Activated T-cell treated with anti-CD3 and anti-CD28 coated beads, Interleukin-2, amount 50 U/mL, for 72 hours (primary cell): Measurements from ENCODE around the gene FFAR3. TPM values are rescaled to one million over a fixed set of nuclear protein-coding genes. Genes with fewer than 3 reads are reported as not detected.
A peak's percentile ranks its signal among the peaks of the same experiment; 100 is the strongest.
"Not testable (repeated sequence)": the region's sequence is repeated elsewhere in the genome, so short reads cannot be mapped to it uniquely, and the experiment has no call there.

ENCODE experiments used
- ATAC-seq, 2 donors: fragments of 150-1000 bp; cut with Tn5 transposase; replicated peaks in 1 of 2; 2 replicates each; pipeline ENCODE4 v1.10.0; 2021; ENCODE audit warnings: moderate library complexity in 2 of 2, mild to moderate bottlenecking in 1 of 2
- DNase-seq, 2 donors: peaks; one replicate each; pipeline ENCODE4 v3.0.0; 2021 to 2022; ENCODE audit warnings: mixed read lengths in 1 of 2
- H3K27ac Mint-ChIP-seq: one replicate; pipeline ENCODE4 v1.8.0; 2022; ENCODE audit warnings: mild to moderate bottlenecking, moderate library complexity, mixed read lengths
- H3K27me3 Mint-ChIP-seq: one replicate; pipeline ENCODE4 v1.8.0; 2022; ENCODE audit warnings: low read depth, mixed read lengths
- H3K36me3 Mint-ChIP-seq, 2 donors: one replicate each; pipeline ENCODE4 v1.8.0; 2022; ENCODE audit warnings: mixed read lengths in 2 of 2, mild to moderate bottlenecking in 1 of 2; ENCODE audit not compliant: insufficient read depth in 2 of 2
- H3K4me1 Mint-ChIP-seq: one replicate; pipeline ENCODE4 v1.8.0; 2022; ENCODE audit warnings: low read depth, mixed read lengths
- H3K4me3 Mint-ChIP-seq, 2 donors: one replicate each; pipeline ENCODE4 v1.8.0; 2022; ENCODE audit warnings: mild to moderate bottlenecking in 2 of 2, mixed read lengths in 2 of 2, moderate library complexity in 2 of 2
- H3K9me3 Mint-ChIP-seq, 2 donors: one replicate each; pipeline ENCODE4 v1.8.0; 2022; ENCODE audit warnings: mixed read lengths in 2 of 2
- total RNA-seq, 2 donors: library from RNA; stranded (reverse); gene quantifications; one replicate each; pipeline ENCODE4 v1.2.3, GENCODE V29; 2022

The FFAR3 gene
- total RNA-seq, 2 donors from 2014 or later = 6.6 to 8.8 TPM

DNA sequence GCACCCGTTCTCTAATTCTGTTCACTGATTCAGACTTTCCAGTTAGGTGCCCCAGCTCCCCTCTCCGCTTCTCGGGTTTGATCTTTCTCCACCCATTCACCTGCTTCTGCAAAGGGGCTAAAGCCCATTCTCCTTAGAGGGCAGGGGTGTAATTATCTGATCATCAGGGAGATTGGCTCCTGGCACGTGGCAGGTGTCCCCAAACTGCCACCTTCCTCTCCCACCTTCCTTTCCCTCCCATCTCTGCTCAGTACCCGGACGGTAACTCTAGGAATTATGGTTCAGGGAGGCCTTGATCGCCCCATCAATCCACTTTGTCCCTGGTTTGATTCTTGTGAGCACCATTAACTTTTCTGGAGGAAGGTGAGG is 10.3 kb upstream of the FFAR3 start:
- peak overlapping the region; percentile 90 to 92 for H3K4me3 Mint-ChIP-seq
- no peak for ATAC-seq

DNA sequence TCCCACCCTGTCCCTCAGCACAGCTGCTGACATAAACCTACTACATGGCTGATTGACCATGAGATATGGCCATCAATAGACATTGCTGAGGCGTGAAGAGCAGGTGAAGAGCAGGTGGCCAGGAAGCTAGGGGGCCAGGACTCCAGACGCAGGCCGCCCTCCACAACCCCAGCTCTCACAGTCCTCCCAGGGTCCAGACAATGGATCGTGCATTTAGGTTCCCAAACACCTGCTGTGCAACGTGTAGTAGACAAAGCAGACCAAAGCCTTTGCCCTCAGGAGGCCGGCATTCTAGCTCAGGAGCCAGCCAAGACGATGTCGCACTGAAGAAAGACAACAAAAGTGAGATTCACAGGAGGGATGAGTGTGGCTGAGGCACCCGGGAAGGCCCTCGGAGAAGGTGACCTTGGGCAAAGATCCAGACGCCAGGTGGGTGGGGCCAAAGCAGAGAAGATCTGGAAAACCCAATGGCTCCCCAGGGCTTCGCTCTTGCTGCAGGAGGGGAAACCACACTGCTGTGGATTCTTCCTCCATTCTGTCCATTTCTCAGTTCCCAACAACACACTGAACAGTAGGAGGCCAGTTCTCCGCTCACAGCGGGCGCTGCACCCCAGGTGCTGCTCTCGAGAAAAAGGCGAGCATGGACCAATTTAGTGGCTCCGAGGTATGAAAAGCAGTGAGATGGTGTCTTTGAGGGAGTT is 9.2 kb upstream of the FFAR3 start:
- H3K9me3 Mint-ChIP-seq = no peaks in the 10 kb centered on the region
- H3K36me3 Mint-ChIP-seq = no peaks in the 10 kb centered on the region
- no peak overlapping the region for H3K4me3 Mint-ChIP-seq
- no peaks in the 10 kb centered on the region for H3K27me3 Mint-ChIP-seq
- no peak for DNase-seq
- no peak for ATAC-seq
- no peak overlapping the region for H3K27ac Mint-ChIP-seq
- H3K4me1 Mint-ChIP-seq = peaks cover 63% of the 10 kb centered on the region

More for the DNA sequence above, 10.3 kb upstream of the FFAR3 start:
- no peak for DNase-seq
- Mint-ChIP-seq H3K9me3 (no peaks in the 10 kb centered on the region), H3K27me3 (no peaks in the 10 kb centered on the region), H3K36me3 (no peaks in the 10 kb centered on the region), H3K27ac (peak overlapping the region; percentile 98), H3K4me1 (peaks cover 62% of the 10 kb centered on the region)

DNA sequence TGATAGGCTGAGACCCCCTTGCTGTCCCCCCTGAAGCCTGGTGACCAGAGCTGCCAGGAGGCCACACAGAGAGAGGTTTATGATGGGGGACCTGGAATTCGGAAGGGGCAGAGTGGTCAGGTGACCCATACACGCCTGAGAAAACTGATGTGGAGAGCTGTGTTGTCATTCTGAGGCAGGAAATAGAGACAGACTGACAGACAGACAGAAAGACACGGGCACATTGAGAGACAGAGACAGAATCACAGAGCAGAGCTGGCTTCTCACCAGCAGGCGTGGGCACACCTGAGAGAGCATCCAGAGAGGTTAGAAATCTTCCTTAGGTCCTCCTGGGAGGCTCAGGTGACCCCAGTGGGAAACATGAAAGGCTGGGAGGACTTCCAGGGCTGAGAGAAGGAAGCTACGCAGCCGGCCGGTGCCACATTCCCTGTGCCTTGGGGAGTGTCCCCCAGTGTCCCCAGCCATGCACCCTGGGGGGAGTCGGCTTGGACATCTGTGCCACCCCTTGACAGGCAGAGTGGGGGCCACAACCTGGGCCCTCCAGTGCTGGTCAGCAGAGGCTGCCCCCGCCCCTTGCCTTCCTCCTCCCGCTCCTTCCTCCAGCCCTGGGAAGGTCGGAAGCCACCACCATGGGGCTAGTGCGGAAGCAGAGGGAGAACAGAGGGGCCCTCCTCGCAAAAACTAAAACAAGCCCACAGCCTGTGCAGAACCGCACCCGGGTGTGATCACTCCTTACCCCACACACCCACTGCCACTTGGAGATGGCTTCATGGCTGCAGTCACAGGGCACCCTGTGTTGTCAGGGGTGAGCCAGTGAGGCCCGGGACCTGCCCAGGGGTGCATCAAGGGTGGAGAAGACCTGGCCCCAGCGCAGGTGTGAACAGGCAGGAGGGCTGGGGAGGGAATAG is 8.4 kb upstream of the FFAR3 start:
- Mint-ChIP-seq H3K27me3 (no peaks in the 10 kb centered on the region), H3K9me3 (no peaks in the 10 kb centered on the region), H3K4me3 (no peak overlapping the region), H3K4me1 (peaks cover 65% of the 10 kb centered on the region), H3K27ac (peak overlapping the region; percentile 3), H3K36me3 (no peaks in the 10 kb centered on the region)
- DNase-seq (no peak), ATAC-seq (no peak)

- H3K27ac Mint-ChIP-seq = no peak overlapping the region
- DNase-seq = no peak
- no peaks in the 10 kb centered on the region for H3K9me3 Mint-ChIP-seq
- no peaks in the 10 kb centered on the region for H3K27me3 Mint-ChIP-seq
- no peak for ATAC-seq
- peaks cover 63% of the 10 kb centered on the region for H3K4me1 Mint-ChIP-seq
- H3K36me3 Mint-ChIP-seq = no peaks in the 10 kb centered on the region
- no peak overlapping the region for H3K4me3 Mint-ChIP-seq
Observed at GRCh38 chr19:35350591-35350990, 7.7 kb upstream of the FFAR3 start.

GRCh38 chr19:35351411-35352176 is 6.7 kb upstream of the FFAR3 start:
- Mint-ChIP-seq H3K27me3 (no peaks in the 10 kb centered on the region), H3K4me3 (no peak overlapping the region), H3K4me1 (peaks cover 53% of the 10 kb centered on the region), H3K9me3 (no peaks in the 10 kb centered on the region), H3K27ac (no peak overlapping the region), H3K36me3 (no peaks in the 10 kb centered on the region)
- ATAC-seq = no peak
- DNase-seq = no peak

GRCh38 chr19:35352177-35352447 is 6.1 kb upstream of the FFAR3 start:
- Mint-ChIP-seq H3K27me3 (no peaks in the 10 kb centered on the region), H3K36me3 (no peaks in the 10 kb centered on the region), H3K27ac (no peak overlapping the region), H3K4me1 (peaks cover 48% of the 10 kb centered on the region), H3K9me3 (no peaks in the 10 kb centered on the region), H3K4me3 (no peak overlapping the region)
- no peak for ATAC-seq
- no peak for DNase-seq

DNA sequence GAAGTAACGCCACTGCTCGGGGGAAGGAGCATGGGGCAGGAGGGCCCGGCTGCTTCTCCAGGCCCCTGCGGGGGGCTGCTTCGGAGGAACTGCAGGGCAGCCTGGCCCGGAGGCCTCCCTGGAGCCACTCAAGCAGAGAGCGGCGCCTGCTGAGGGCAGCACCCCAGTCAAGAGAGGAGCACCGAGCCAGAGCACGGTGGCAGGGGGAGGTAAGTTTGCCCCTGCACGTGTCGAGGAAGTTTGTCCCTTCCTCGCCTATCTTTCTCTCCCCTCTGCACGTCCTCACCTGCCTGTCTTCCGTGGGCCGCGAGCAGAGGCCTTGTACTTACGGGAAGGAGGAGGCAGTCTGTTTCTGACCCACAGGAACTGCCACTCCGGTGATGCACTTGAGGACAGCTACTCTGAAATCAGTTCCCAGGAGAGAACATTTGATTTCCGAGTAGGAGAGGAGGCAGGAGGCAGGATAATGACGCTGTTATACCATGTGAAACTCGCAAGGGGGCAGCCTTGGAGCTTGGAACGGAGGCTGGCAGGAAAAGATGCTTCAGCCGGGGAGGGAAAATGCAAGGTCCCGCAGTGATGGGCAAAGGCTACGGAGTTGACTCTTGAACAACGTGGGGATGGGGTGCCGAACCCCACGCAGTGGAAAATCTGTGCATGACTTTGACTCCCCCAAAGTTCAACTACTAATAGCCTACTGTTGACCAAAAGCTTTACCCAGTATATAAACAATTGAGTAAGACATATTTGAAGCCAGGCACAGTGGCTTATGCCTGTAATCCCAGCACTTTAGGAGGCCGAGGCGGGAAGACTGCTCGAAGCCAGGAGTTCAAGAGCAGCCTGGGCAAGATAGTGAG is 5.6 kb upstream of the FFAR3 start:
- H3K27me3 Mint-ChIP-seq = no peaks in the 10 kb centered on the region
- DNase-seq = peak; percentile 74 to 81
- H3K4me3 Mint-ChIP-seq = peak overlapping the region; percentile 31 to 50
- peak; percentile 66 to 67 for ATAC-seq
- H3K9me3 Mint-ChIP-seq = no peaks in the 10 kb centered on the region
- peaks cover 47% of the 10 kb centered on the region for H3K4me1 Mint-ChIP-seq
- peak overlapping the region; percentile 5 for H3K27ac Mint-ChIP-seq
- H3K36me3 Mint-ChIP-seq = no peaks in the 10 kb centered on the region

GRCh38 chr19:35353635-35354034 is 4.6 kb upstream of the FFAR3 start:
- H3K27me3 Mint-ChIP-seq = no peaks in the 10 kb centered on the region
- no peak for ATAC-seq
- no peak overlapping the region for H3K27ac Mint-ChIP-seq
- H3K36me3 Mint-ChIP-seq = peaks cover 0 to 3% of the 10 kb centered on the region in 2 donors
- no peak for DNase-seq
- peaks cover 46% of the 10 kb centered on the region for H3K4me1 Mint-ChIP-seq
- no peak overlapping the region for H3K4me3 Mint-ChIP-seq
- H3K9me3 Mint-ChIP-seq = no peaks in the 10 kb centered on the region

DNA sequence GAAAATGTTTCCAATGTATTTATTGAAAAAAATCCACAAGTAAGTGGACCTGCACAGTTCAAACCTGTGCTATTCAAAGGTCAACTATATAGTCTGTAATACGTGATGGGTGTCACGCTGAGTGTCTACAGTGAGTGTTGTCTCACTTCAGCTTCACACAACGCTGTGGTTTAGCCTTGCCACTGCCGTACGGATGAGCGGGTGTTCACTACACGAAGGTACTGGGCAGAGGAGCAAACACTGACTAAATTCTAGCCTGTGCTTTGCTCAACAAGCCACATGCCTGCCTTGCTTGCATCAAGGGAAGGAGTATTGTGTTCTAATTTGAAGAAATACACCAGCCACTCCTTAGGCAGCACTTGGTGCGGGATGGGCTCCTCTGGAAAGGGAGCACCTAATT is 3.4 kb upstream of the FFAR3 start:
- H3K27ac Mint-ChIP-seq = no peak overlapping the region
- no peak for DNase-seq
- H3K4me3 Mint-ChIP-seq = no peak overlapping the region
- ATAC-seq = peak; percentile 51 to 76
- peaks cover 33% of the 10 kb centered on the region for H3K4me1 Mint-ChIP-seq
- H3K9me3 Mint-ChIP-seq = no peaks in the 10 kb centered on the region
- H3K36me3 Mint-ChIP-seq = peaks cover 0 to 3% of the 10 kb centered on the region in 2 donors
- no peaks in the 10 kb centered on the region for H3K27me3 Mint-ChIP-seq

DNA sequence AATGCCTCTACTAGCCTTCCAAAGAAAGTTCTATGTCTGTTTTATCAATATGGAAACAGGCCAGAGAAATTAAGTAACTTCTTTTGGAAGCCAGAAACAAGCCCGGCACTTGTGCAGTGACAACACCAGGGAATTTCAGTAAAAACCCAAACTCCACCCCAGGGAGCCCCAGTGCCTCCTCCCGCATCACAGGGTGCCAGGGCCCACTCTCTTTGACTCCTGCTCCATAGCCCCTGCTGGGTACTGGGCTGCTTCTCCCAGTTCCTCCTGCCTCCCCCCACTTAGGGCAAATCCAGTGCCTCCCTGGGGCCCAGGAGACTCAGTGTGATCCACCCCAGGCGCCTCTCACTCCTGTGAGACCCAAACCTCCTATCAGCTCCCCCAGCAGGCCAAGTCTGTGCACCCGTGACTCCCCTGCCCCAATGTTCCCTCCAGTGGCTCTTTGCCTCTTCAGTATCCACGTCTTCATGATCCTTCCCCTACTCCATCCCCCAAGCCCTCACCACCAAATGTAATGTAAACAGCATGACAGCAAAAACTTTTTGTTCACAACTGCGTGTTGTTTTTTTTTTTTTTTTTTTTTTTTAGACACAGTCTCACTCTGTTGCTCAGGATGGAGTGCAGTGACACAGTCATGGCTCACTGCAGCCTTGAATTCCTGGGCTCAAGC is 2.3 kb upstream of the FFAR3 start:
- H3K27me3 Mint-ChIP-seq = peaks cover 1% of the 10 kb centered on the region
- no peaks in the 10 kb centered on the region for H3K9me3 Mint-ChIP-seq
- no peak overlapping the region for H3K4me3 Mint-ChIP-seq
- DNase-seq = no peak
- peaks cover 0 to 3% of the 10 kb centered on the region in 2 donors for H3K36me3 Mint-ChIP-seq
- no peak for ATAC-seq
- no peak overlapping the region for H3K27ac Mint-ChIP-seq
- H3K4me1 Mint-ChIP-seq = peaks cover 29% of the 10 kb centered on the region

DNA sequence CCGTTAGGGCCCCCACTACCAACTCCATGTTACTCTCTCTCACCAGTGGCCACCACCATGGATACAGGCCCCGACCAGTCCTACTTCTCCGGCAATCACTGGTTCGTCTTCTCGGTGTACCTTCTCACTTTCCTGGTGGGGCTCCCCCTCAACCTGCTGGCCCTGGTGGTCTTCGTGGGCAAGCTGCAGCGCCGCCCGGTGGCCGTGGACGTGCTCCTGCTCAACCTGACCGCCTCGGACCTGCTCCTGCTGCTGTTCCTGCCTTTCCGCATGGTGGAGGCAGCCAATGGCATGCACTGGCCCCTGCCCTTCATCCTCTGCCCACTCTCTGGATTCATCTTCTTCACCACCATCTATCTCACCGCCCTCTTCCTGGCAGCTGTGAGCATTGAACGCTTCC is 574 bp downstream of the FFAR3 start:
- not testable (repeated sequence) for H3K9me3 Mint-ChIP-seq, DNase-seq, ATAC-seq, H3K36me3 Mint-ChIP-seq, H3K27ac Mint-ChIP-seq
- peaks cover 12% of the 10 kb centered on the region for H3K27me3 Mint-ChIP-seq
- H3K4me3 Mint-ChIP-seq = peak overlapping the region; percentile 50 to 63
- H3K4me1 Mint-ChIP-seq = peaks cover 20% of the 10 kb centered on the region

DNA sequence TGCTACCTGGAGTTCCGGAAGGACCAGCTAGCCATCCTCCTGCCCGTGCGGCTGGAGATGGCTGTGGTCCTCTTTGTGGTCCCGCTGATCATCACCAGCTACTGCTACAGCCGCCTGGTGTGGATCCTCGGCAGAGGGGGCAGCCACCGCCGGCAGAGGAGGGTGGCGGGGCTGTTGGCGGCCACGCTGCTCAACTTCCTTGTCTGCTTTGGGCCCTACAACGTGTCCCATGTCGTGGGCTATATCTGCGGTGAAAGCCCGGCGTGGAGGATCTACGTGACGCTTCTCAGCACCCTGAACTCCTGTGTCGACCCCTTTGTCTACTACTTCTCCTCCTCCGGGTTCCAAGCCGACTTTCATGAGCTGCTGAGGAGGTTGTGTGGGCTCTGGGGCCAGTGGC is 1.1 kb downstream of the FFAR3 start:
- H3K4me3 Mint-ChIP-seq, H3K27ac Mint-ChIP-seq, ATAC-seq, H3K36me3 Mint-ChIP-seq, DNase-seq, H3K9me3 Mint-ChIP-seq: not testable (repeated sequence)
- peaks cover 12% of the 10 kb centered on the region for H3K27me3 Mint-ChIP-seq
- peaks cover 20% of the 10 kb centered on the region for H3K4me1 Mint-ChIP-seq
